Sigmoid colon (tissue), 4 donors: ENCODE measurements around the gene ENDOV.

Experiments
- EP300 ChIP-seq, 4 donors: sonication (generic); formaldehyde crosslinking; IDR thresholded peaks; one replicate each; pipeline ENCODE4 v1.6.1; 2017; ENCODE audit warnings: antibody characterized with exemption in 4 of 4
- POLR2AphosphoS5 ChIP-seq, 4 donors: sonication (generic); formaldehyde crosslinking; IDR thresholded peaks; one replicate each; pipeline ENCODE4 v1.6.1; 2017; ENCODE audit warnings: antibody characterized with exemption in 4 of 4

- TF ChIP-seq POLR2AphosphoS5 (IDR thresholded peaks at IDR 0.05) (no peak), EP300 (IDR thresholded peaks at IDR 0.05) (no peak)
These were observed 41.9 kb upstream of the ENDOV start for GRCh38 chr17:80372922-80373570.
